ENCODE measurements around the gene JCHAIN.
"Not testable (repeated sequence)": the region's sequence is repeated elsewhere in the genome, so short reads cannot be mapped to it uniquely, and the experiment has no call there.

The JCHAIN gene

DNA sequence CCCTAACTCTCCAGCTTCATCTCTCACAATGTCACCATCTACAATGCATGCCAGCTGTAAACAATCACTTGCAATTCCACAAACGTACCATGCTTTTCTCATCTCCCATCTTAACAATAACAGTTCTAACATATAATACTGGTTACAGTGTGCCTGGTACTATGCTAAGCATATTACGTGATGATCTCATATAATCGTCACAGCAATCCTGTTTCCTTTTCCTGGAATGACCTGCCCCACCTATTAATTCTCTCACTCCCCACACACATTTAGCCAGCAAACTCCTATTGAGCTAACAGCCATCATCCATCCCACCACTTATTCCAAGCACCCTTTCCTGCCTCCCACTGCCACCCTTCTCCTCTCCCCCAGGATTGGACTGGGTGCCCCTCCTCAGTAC is 7.9 kb downstream of the JCHAIN start:
- Histone ChIP-seq H3K36me3 (ENCODE audit: insufficient read depth, insufficient read length, low read length) (no peaks in the 10 kb centered on the region), H3K4me3 (ENCODE audit: insufficient read length, low read depth) (no peak overlapping the region), H3K9me3 (ENCODE audit: insufficient read depth, low read length) (no peaks in the 10 kb centered on the region), H3K27me3 (ENCODE audit: insufficient read depth, insufficient read length) (no peaks in the 10 kb centered on the region), H3K4me1 (ENCODE audit: insufficient read depth, insufficient read length) (no peaks in the 10 kb centered on the region), H3K9ac (ENCODE audit: insufficient read length, low read depth) (no peak overlapping the region)
- no peak for DNase-seq (ENCODE audit: low read depth, low spot score)
- TF ChIP-seq SUZ12 (IDR thresholded peaks at IDR 0.05; ENCODE audit: extremely low read depth, insufficient read depth, insufficient read length) (no peak), YY1 (IDR thresholded peaks at IDR 0.05; ENCODE audit: insufficient read depth, insufficient read length) (no peak), ZNF274 (IDR thresholded peaks at IDR 0.05; ENCODE audit: low read depth, low read length) (no peak)

DNA sequence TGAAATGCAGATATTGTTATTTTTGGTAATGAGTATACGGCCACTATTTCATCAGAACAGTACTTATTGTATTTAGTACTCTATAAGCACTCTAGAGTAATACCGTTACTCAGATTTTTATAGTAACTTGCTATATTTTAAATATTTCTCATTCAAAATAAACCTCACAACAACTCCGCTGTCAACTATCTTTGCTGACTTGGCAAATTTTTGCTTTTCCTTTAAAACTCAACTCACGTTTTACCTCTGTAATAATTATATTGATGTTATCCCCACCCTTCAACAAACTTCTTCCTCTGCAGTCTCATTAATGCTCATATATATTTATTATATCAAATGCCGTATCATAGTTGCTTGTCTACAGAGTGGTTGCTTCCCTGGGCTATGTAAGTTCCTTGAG is 9.0 kb downstream of the JCHAIN start:
- H3K36me3 ChIP-seq (ENCODE audit: insufficient read depth, insufficient read length, low read length) = no peaks in the 10 kb centered on the region
- no peak for DNase-seq (ENCODE audit: low read depth, low spot score)
- H3K27me3 ChIP-seq (ENCODE audit: insufficient read depth, insufficient read length) = no peaks in the 10 kb centered on the region
- no peaks in the 10 kb centered on the region for H3K4me1 ChIP-seq (ENCODE audit: insufficient read depth, insufficient read length)
- H3K4me3 ChIP-seq (ENCODE audit: insufficient read length, low read depth) = no peak overlapping the region
- no peaks in the 10 kb centered on the region for H3K9me3 ChIP-seq (ENCODE audit: insufficient read depth, low read length)
- no peak for TF ChIP-seq ZNF274 (IDR thresholded peaks at IDR 0.05; ENCODE audit: low read depth, low read length)
- no peak for TF ChIP-seq SUZ12 (IDR thresholded peaks at IDR 0.05; ENCODE audit: extremely low read depth, insufficient read depth, insufficient read length)
- no peak for TF ChIP-seq YY1 (IDR thresholded peaks at IDR 0.05; ENCODE audit: insufficient read depth, insufficient read length)
- H3K9ac ChIP-seq (ENCODE audit: insufficient read length, low read depth) = no peak overlapping the region

DNA sequence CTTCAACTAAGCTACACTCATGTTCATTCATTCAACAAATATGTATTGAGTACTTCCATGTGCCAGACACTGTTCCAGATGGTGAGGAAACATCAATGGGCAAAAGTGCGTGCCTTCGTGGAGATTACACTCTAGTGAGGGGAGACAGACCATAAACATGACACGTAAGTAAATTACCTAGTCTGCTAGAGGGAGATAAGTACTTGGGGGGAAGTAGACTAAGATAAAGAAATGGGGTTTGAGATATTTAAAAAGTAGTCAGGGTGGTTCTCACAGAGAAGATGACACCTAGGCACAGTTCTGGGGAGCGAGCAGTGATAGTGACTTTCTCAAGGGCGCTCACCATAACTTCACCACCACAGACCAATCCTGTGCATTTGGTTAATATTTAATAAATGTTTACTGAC is 11.7 kb downstream of the JCHAIN start:
- TF ChIP-seq ZNF274 (IDR thresholded peaks at IDR 0.05; ENCODE audit: low read depth, low read length) = no peak
- no peak for TF ChIP-seq YY1 (IDR thresholded peaks at IDR 0.05; ENCODE audit: insufficient read depth, insufficient read length)
- TF ChIP-seq SUZ12 (IDR thresholded peaks at IDR 0.05; ENCODE audit: extremely low read depth, insufficient read depth, insufficient read length) = no peak
- no peak overlapping the region for H3K9ac ChIP-seq (ENCODE audit: insufficient read length, low read depth)
- DNase-seq (ENCODE audit: low read depth, low spot score) = no peak
- no peaks in the 10 kb centered on the region for H3K36me3 ChIP-seq (ENCODE audit: insufficient read depth, insufficient read length, low read length)
- no peaks in the 10 kb centered on the region for H3K9me3 ChIP-seq (ENCODE audit: insufficient read depth, low read length)
- H3K4me3 ChIP-seq (ENCODE audit: insufficient read length, low read depth) = no peak overlapping the region
- no peaks in the 10 kb centered on the region for H3K4me1 ChIP-seq (ENCODE audit: insufficient read depth, insufficient read length)
- no peaks in the 10 kb centered on the region for H3K27me3 ChIP-seq (ENCODE audit: insufficient read depth, insufficient read length)

DNA sequence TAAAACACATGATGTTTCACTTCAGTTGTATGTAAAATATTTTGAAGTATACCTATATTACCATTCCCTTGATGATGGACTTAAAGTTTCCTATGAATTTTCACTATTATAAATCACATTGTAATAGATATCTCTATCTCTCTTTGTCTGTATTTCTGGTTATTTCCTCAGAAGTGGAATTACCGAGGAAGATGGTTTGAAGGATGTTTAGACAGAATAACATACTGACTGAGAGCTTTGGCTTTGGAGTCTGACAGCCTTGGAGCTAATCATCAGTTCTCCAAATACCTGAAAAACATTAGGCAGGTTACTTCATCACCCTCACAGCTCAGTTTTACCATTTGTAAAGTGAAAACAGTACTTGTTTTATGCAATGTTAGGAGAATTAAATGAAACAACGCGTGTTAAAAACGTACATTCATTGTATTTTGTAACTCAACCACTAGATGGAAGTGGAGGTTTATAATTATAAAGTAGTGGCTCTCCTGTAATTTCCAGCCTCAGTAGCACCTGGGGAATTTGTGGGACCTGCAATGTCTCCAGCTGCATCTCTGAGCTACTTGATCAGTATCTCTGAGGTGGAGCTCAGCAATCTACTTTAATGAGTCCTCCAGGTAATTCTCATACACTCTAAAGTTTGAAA is 14.3 kb downstream of the JCHAIN start:
- Histone ChIP-seq H3K4me3 (ENCODE audit: insufficient read length, low read depth) (no peak overlapping the region), H3K4me1 (ENCODE audit: insufficient read depth, insufficient read length) (no peaks in the 10 kb centered on the region), H3K36me3 (ENCODE audit: insufficient read depth, insufficient read length, low read length) (no peaks in the 10 kb centered on the region), H3K9ac (ENCODE audit: insufficient read length, low read depth) (no peak overlapping the region), H3K9me3 (ENCODE audit: insufficient read depth, low read length) (no peaks in the 10 kb centered on the region), H3K27me3 (ENCODE audit: insufficient read depth, insufficient read length) (no peaks in the 10 kb centered on the region)
- DNase-seq (ENCODE audit: low read depth, low spot score) = no peak
- no peak for TF ChIP-seq SUZ12 (IDR thresholded peaks at IDR 0.05; ENCODE audit: extremely low read depth, insufficient read depth, insufficient read length)
- no peak for TF ChIP-seq YY1 (IDR thresholded peaks at IDR 0.05; ENCODE audit: insufficient read depth, insufficient read length)

DNA sequence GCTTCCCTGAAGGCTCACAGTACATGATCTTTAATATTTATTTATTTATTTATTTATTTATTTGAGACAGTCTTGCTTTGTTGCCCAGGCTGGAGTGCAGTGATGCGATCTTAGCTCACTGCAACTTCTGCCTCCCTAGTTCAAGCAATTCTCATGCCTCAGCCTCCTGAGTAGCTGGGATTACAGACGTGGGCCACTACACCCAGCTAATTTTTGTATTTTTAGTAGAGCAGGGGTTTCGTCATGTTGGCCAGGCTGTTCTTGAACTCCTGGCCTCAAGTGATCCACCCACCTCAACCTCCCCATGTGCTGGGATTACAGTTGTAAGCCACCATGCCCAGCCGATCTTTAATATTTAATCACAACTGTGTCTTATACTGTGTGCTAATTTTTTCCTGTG is 15.6 kb downstream of the JCHAIN start:
- not testable (repeated sequence) for H3K4me3 ChIP-seq (ENCODE audit: insufficient read length, low read depth); H3K9ac ChIP-seq (ENCODE audit: insufficient read length, low read depth); DNase-seq (ENCODE audit: low read depth, low spot score); H3K27me3 ChIP-seq (ENCODE audit: insufficient read depth, insufficient read length); H3K9me3 ChIP-seq (ENCODE audit: insufficient read depth, low read length); H3K4me1 ChIP-seq (ENCODE audit: insufficient read depth, insufficient read length); H3K36me3 ChIP-seq (ENCODE audit: insufficient read depth, insufficient read length, low read length)

DNA sequence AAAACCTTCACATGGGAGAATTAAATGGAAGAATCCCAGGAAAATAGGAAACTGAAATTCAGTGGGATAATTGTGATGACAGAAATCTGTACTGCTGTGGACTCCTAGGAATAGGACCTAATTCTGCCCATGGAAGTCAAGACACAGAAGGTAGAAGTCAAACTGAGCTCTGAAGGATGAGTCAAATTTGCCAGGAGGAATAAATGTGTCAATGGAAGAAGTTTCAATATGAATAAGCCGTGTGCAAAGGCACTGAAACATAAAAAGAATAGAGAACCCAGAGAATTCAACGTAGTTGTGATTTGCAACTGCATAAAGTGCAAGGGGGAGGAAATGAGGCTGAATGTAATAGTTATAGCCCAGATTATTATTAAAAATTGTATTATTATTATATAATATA is 26.1 kb downstream of the JCHAIN start:
- no peak for DNase-seq (ENCODE audit: low read depth, low spot score)
- Histone ChIP-seq H3K27me3 (ENCODE audit: insufficient read depth, insufficient read length) (no peaks in the 10 kb centered on the region), H3K9ac (ENCODE audit: insufficient read length, low read depth) (no peak overlapping the region), H3K36me3 (ENCODE audit: insufficient read depth, insufficient read length, low read length) (no peaks in the 10 kb centered on the region), H3K4me1 (ENCODE audit: insufficient read depth, insufficient read length) (no peaks in the 10 kb centered on the region), H3K4me3 (ENCODE audit: insufficient read length, low read depth) (no peak overlapping the region), H3K9me3 (ENCODE audit: insufficient read depth, low read length) (no peaks in the 10 kb centered on the region)
- TF ChIP-seq SUZ12 (IDR thresholded peaks at IDR 0.05; ENCODE audit: extremely low read depth, insufficient read depth, insufficient read length) = no peak
- no peak for TF ChIP-seq YY1 (IDR thresholded peaks at IDR 0.05; ENCODE audit: insufficient read depth, insufficient read length)
- no peak for TF ChIP-seq ZNF274 (IDR thresholded peaks at IDR 0.05; ENCODE audit: low read depth, low read length)

DNA sequence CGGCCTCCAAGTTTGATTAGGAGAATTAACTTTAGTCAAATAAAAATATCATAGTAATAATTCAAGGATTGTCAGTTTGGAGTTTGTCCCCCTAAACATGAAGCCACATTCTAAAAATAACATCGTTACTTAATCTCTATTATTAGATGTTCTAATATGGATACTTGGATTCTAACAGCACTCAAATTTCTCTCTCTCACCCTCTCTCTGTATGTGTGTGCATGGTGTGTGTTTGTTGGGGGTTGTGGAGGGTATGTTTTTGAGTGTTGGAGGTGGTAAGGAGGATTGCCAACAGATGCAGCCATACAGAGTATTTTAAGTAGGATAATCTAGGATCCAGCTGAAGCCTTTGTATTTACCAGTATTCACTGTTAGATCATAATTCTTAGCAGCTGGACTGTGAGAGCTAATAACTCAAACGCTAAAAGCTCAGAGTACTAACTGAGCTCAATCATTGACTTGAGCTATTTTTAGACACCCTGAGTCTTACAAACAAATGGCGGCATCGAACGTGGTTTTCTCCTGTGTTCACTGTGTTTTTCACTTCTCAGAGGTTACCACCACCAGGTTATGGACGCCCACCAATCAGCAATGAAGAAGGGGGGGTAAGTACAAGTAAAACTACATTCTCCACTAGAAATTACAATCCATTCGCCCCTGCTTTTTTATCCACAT is 28.9 kb downstream of the JCHAIN start:
- H3K9ac ChIP-seq (ENCODE audit: insufficient read length, low read depth) = no peak overlapping the region
- no peaks in the 10 kb centered on the region for H3K4me1 ChIP-seq (ENCODE audit: insufficient read depth, insufficient read length)
- DNase-seq (ENCODE audit: low read depth, low spot score) = no peak
- no peaks in the 10 kb centered on the region for H3K27me3 ChIP-seq (ENCODE audit: insufficient read depth, insufficient read length)
- H3K4me3 ChIP-seq (ENCODE audit: insufficient read length, low read depth) = no peak overlapping the region
- no peaks in the 10 kb centered on the region for H3K36me3 ChIP-seq (ENCODE audit: insufficient read depth, insufficient read length, low read length)
- TF ChIP-seq SUZ12 (IDR thresholded peaks at IDR 0.05; ENCODE audit: extremely low read depth, insufficient read depth, insufficient read length) = no peak
- TF ChIP-seq ZNF274 (IDR thresholded peaks at IDR 0.05; ENCODE audit: low read depth, low read length) = no peak
- TF ChIP-seq YY1 (IDR thresholded peaks at IDR 0.05; ENCODE audit: insufficient read depth, insufficient read length) = no peak
- no peaks in the 10 kb centered on the region for H3K9me3 ChIP-seq (ENCODE audit: insufficient read depth, low read length)
